SU-DHL-6 (cell line): ENCODE data around the gene SLC10A1.

Experiments
- H2AFZ ChIP-seq: fragments of 200-600 bp; sonication (generic); 2 replicates; pipeline ENCODE4 v1.6.1; 2014; ENCODE audit warnings: low read depth, mild to moderate bottlenecking, moderate library complexity, mixed read lengths, antibody characterized with exemption, low read length; ENCODE audit not compliant: severe bottlenecking
- H3F3A ChIP-seq: fragments of 200-600 bp; shearing (Covaris generic); 2 replicates; pipeline ENCODE4 v1.6.0; 2016; ENCODE audit warnings: antibody characterized with exemption, mild to moderate bottlenecking; ENCODE audit not compliant: insufficient read depth
- H3K27ac ChIP-seq: fragments of 200-600 bp; sonication (generic); 2 replicates; pipeline ENCODE4 v1.5.1; 2016; ENCODE audit warnings: low read depth, mild to moderate bottlenecking, low read length, moderate library complexity, mixed read lengths
- H3K27me3 ChIP-seq: fragments of 200-600 bp; sonication (generic), shearing (Covaris generic); 2 replicates; pipeline ENCODE4 v1.6.0; 2014; ENCODE audit warnings: mild to moderate bottlenecking, low read length
- H3K36me3 ChIP-seq: fragments of 200-600 bp; sonication (generic); 2 replicates; pipeline ENCODE4 v1.6.1; 2014; ENCODE audit warnings: mild to moderate bottlenecking, low read length, mixed read lengths
- H3K4me2 ChIP-seq: fragments of 300-600, 200-600 bp; shearing (Covaris generic), sonication (generic); 2 replicates; pipeline ENCODE4 v1.6.0; 2014; ENCODE audit warnings: low read length, low read depth, mild to moderate bottlenecking; ENCODE audit not compliant: poor library complexity, severe bottlenecking
- H3K4me3 ChIP-seq: fragments of 200-600 bp; sonication (generic); 2 replicates; pipeline ENCODE4 v1.5.1; 2014; ENCODE audit warnings: antibody characterized with exemption, low read length, mild to moderate bottlenecking, mixed read lengths; ENCODE audit not compliant: insufficient read depth, poor library complexity, severe bottlenecking
- H3K79me2 ChIP-seq: fragments of 200-600 bp; sonication (generic); 2 replicates; pipeline ENCODE4 v1.6.1; 2014; ENCODE audit warnings: mild to moderate bottlenecking, low read length, moderate library complexity; ENCODE audit not compliant: insufficient read depth
- H3K9ac ChIP-seq: fragments of 200-600 bp; sonication (generic); 2 replicates; pipeline ENCODE4 v1.7.0; 2014; ENCODE audit warnings: mild to moderate bottlenecking, low read length
- H3K9me2 ChIP-seq: fragments of 200-600 bp; sonication (generic); replicated peaks from 2 replicates; pipeline ENCODE4 v1.6.1; 2014; ENCODE audit warnings: low read length; ENCODE audit not compliant: insufficient read depth
- H3K9me3 ChIP-seq: fragments of 200-600 bp; sonication (generic); 2 replicates; pipeline ENCODE4 v1.6.1; 2014; ENCODE audit warnings: low read length, mixed read lengths; ENCODE audit not compliant: insufficient read depth
- H4K20me1 ChIP-seq: fragments of 200-600 bp; sonication (generic); 2 replicates; pipeline ENCODE4 v1.6.1; 2014; ENCODE audit warnings: low read depth, mild to moderate bottlenecking, antibody characterized with exemption, low read length, moderate library complexity, mixed read lengths
- CTCF ChIP-seq: fragments of 200-600 bp; sonication (generic); IDR thresholded peaks from one replicate; pipeline ENCODE4 v1.5.1; 2017; ENCODE audit warnings: antibody characterized with exemption, mild to moderate bottlenecking, low read length, moderate library complexity; ENCODE audit not compliant: insufficient read depth, poor library complexity, severe bottlenecking
- EZH2phosphoT487 ChIP-seq: fragments of 200-600 bp; sonication (generic), shearing (Covaris generic); conservative IDR thresholded peaks from 2 replicates; pipeline ENCODE4 v1.6.1; 2018; ENCODE audit warnings: mild to moderate bottlenecking, antibody characterized with exemption, low read length, moderate library complexity, mixed read lengths

SLC10A1 gene

GRCh38 chr14:69760810-69761209, 36.2 kb downstream of the SLC10A1 start:
- Histone ChIP-seq H3K4me3 (no peak overlapping the region), H3K9me3 (no peaks in the 10 kb centered on the region), H3K79me2 (no peaks in the 10 kb centered on the region), H3K9me2 (no peaks in the 10 kb centered on the region), H3K9ac (no peak overlapping the region), H2AFZ (no peak overlapping the region), H3K4me2 (no peak overlapping the region), H3F3A (peaks cover 3% of the 10 kb centered on the region; the same call in 1 of the 2 replicates), H3K27ac (no peak overlapping the region), H3K36me3 (no peaks in the 10 kb centered on the region), H4K20me1 (no peaks in the 10 kb centered on the region), H3K27me3 (no peaks in the 10 kb centered on the region)
- TF ChIP-seq EZH2phosphoT487 (no peak), CTCF (no peak)

- Histone ChIP-seq H3K9ac (no peak overlapping the region), H3K36me3 (no peaks in the 10 kb centered on the region), H3K4me2 (no peak overlapping the region), H3K9me2 (no peaks in the 10 kb centered on the region), H3K27ac (no peak overlapping the region), H3K4me3 (no peak overlapping the region), H3K27me3 (no peaks in the 10 kb centered on the region), H3F3A (no peaks in the 10 kb centered on the region), H2AFZ (no peak overlapping the region), H4K20me1 (no peaks in the 10 kb centered on the region), H3K9me3 (no peaks in the 10 kb centered on the region), H3K79me2 (no peaks in the 10 kb centered on the region)
- TF ChIP-seq EZH2phosphoT487 (no peak), CTCF (no peak)
Measured at GRCh38 chr14:69756298-69756697, 40.7 kb downstream of the SLC10A1 start.

GRCh38 chr14:69755784-69756183, 41.3 kb downstream of the SLC10A1 start:
- Histone ChIP-seq H3K9me3 (no peaks in the 10 kb centered on the region), H4K20me1 (no peaks in the 10 kb centered on the region), H3K79me2 (no peaks in the 10 kb centered on the region), H3K9me2 (no peaks in the 10 kb centered on the region), H3K27me3 (no peaks in the 10 kb centered on the region), H3K4me3 (no peak overlapping the region), H3K27ac (no peak overlapping the region), H3F3A (no peaks in the 10 kb centered on the region), H2AFZ (peak overlapping the region; percentile 5), H3K36me3 (no peaks in the 10 kb centered on the region), H3K9ac (no peak overlapping the region), H3K4me2 (no peak overlapping the region)
- TF ChIP-seq EZH2phosphoT487 (no peak), CTCF (no peak)
